ENCODE data around the gene UCHL1.

GRCh38 chr4:41217020-41217333 lies 39.8 kb upstream of the UCHL1 start:
- TF ChIP-seq CREB1 (IDR thresholded peaks at IDR 0.05; ENCODE audit: low read depth): no peak
- TF ChIP-seq TCF12 (IDR thresholded peaks at IDR 0.05; ENCODE audit: low read depth): no peak
